Right atrium auricular region (tissue), 2 donors: ENCODE results near the gene NR2F1. TPM values are rescaled to one million over a fixed set of nuclear protein-coding genes. Genes with fewer than 3 reads are reported as not detected.

Source experiments
- DNase-seq: peaks from one replicate; pipeline ENCODE4 v3.0.0-alpha.2; 2019; ENCODE audit warnings: low spot score
- H3K27ac ChIP-seq, 2 donors: fragments of 200-600 bp; sonication (generic); 1 replicate in 1 of 2; 2 replicates in 1 of 2; pipeline ENCODE4 v1.5.1; 2016 to 2019
- H3K27me3 ChIP-seq, 2 donors: fragments of 200-600 bp; sonication (generic); one replicate each; pipeline versions ENCODE4 v1.5.1 to v1.6.0; 2017 to 2019
- H3K36me3 ChIP-seq: fragments of 200-600 bp; sonication (generic); one replicate; pipeline ENCODE4 v1.5.1; 2016
- H3K4me1 ChIP-seq, 2 donors: fragments of 200-600 bp; sonication (generic); one replicate each; pipeline versions ENCODE4 v1.5.1 to v1.6.0; 2017 to 2019
- H3K4me3 ChIP-seq, 2 donors: fragments of 200-600 bp; sonication (generic); 1 replicate in 1 of 2; 2 replicates in 1 of 2; pipeline ENCODE4 v1.5.1; 2017 to 2019; ENCODE audit warnings: mild to moderate bottlenecking in 1 of 2, moderate library complexity in 1 of 2
- H3K9me3 ChIP-seq, 2 donors: fragments of 200-600 bp; sonication (generic); one replicate each; pipeline ENCODE4 v1.5.1; 2019
- total RNA-seq, 2 donors: library from RNA; depleted of rRNA; stranded (reverse); fragments of >200 nt; gene quantifications; one replicate each; pipeline ENCODE4 v1.1.0, GENCODE V29; 2016
- TF ChIP-seq, protein P1 (sequence below), 2 donors: fragments of 200-600 bp; sonication (generic); IDR thresholded peaks; one replicate each; pipeline ENCODE4 v1.5.1; 2019; ENCODE audit warnings: antibody characterized with exemption in 2 of 2

Gene NR2F1
- total RNA-seq, 2 donors from 2014 or later = 35.3 to 37.6 TPM

DNA sequence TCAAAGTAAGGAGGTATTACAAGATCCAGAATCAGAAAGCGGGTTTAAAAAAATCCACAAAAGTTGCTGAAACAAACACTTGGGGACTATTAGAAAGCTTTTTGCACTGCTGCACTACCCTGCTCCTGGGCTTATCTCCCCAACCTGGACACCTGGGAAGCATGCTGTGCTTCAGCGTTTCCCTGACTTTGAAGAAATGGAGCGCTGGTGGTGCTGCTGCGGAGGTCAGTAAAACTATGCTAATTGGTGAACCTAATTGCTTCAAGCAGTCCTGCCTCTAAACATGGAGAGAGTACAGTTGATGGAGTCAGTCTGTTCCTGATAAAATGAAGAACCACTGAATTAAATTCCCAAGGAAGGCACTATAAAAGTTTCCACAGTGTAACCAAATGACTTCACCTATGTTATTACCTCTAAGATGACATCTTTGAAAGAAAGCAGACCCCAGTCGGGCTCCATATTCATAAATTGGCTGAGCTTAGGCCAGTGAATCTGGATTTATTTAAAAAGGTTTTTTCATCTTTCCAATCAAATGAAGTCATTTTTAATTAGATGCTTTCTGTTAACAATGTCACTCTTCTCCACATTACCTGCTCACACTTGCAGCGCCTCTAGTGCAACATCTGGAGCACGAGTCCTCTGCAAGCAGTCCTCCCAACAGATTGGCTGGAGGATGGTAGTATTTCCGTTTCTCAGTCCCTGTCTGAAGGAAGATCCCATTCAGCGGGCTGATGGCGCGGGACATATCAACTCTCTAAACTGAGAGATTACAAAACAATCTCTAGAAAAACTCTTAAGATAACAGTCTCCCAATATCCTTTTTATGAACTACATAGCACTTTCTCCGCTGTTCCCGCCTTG lies 13.5 kb upstream of the NR2F1 start:
- TF ChIP-seq, protein P1, sequence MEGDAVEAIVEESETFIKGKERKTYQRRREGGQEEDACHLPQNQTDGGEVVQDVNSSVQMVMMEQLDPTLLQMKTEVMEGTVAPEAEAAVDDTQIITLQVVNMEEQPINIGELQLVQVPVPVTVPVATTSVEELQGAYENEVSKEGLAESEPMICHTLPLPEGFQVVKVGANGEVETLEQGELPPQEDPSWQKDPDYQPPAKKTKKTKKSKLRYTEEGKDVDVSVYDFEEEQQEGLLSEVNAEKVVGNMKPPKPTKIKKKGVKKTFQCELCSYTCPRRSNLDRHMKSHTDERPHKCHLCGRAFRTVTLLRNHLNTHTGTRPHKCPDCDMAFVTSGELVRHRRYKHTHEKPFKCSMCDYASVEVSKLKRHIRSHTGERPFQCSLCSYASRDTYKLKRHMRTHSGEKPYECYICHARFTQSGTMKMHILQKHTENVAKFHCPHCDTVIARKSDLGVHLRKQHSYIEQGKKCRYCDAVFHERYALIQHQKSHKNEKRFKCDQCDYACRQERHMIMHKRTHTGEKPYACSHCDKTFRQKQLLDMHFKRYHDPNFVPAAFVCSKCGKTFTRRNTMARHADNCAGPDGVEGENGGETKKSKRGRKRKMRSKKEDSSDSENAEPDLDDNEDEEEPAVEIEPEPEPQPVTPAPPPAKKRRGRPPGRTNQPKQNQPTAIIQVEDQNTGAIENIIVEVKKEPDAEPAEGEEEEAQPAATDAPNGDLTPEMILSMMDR (IDR thresholded peaks at IDR 0.05) = no peak

GRCh38 chr5:93570294-93571113 lies 12.5 kb upstream of the NR2F1 start:
- TF ChIP-seq, protein P1 (IDR thresholded peaks at IDR 0.05) = no peak
- Histone ChIP-seq H3K4me1 (peaks cover 0 to 13% of the 10 kb centered on the region in 2 donors), H3K27me3 (no peaks in the 10 kb centered on the region), H3K36me3 (no peaks in the 10 kb centered on the region), H3K27ac (no peak overlapping the region), H3K4me3 (peak overlapping the region in 1 of 2 donors; percentile 31), H3K9me3 (no peaks in the 10 kb centered on the region)
- no peak for DNase-seq

More for the DNA sequence above, 13.5 kb upstream of the NR2F1 start:
- Histone ChIP-seq H3K9me3 (no peaks in the 10 kb centered on the region), H3K4me1 (peaks cover 0 to 13% of the 10 kb centered on the region in 2 donors), H3K27me3 (no peaks in the 10 kb centered on the region), H3K36me3 (no peaks in the 10 kb centered on the region), H3K4me3 (no peak overlapping the region), H3K27ac (no peak overlapping the region)
- no peak for DNase-seq

DNA sequence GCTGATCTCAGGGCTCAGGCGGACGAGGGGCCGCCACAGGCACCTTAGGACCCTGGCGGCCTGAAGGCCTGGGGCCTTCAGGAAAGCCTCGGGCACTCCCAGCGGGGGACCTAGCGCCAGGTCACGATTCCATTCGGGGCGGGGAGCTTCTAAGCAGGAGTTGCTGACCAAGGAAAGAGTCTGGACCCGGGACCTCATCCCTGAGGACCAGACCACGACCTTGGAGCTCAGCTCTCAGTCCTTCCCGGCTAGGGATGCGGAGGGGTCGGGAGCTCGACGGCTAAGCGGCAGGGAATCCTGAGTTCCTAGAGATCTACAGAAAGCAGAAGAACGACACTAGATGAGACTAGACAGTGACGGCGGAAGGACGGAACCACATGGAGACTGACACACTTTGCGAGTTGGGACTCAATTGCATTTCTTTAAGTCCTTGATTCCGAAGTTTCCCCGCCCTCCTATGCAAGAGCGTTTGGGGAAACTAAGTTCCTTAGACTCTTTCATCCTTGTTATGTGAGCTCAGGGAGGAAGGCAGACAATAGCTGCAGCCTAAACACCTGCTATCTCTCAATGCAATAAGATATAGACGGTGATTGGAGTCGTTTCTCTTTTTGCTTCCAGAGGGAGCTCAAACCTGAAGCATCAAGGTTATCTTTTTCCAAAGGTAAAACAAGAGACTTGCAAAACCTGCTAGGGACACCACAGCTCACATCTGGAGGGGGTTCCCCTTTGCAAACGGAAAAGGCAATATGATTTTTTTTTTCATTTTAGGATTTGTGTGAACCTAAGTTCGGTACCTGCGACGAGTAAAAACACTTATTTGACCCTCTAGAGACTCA lies 11.7 kb upstream of the NR2F1 start:
- no peaks in the 10 kb centered on the region for H3K27me3 ChIP-seq
- TF ChIP-seq, protein P1 (IDR thresholded peaks at IDR 0.05) = no peak
- no peaks in the 10 kb centered on the region for H3K36me3 ChIP-seq
- H3K4me1 ChIP-seq = peaks cover 0 to 13% of the 10 kb centered on the region in 2 donors
- H3K27ac ChIP-seq = no peak overlapping the region
- no peaks in the 10 kb centered on the region for H3K9me3 ChIP-seq
- DNase-seq = no peak
- peak overlapping the region in 1 of 2 donors; percentile 36 for H3K4me3 ChIP-seq

GRCh38 chr5:93572101-93572607 lies 10.9 kb upstream of the NR2F1 start:
- Histone ChIP-seq H3K9me3 (no peaks in the 10 kb centered on the region), H3K4me1 (peaks cover 0 to 13% of the 10 kb centered on the region in 2 donors), H3K36me3 (no peaks in the 10 kb centered on the region), H3K4me3 (peak overlapping the region; percentile 20 to 36), H3K27ac (peak overlapping the region; percentile 2 to 32), H3K27me3 (no peaks in the 10 kb centered on the region)
- no peak for DNase-seq
- TF ChIP-seq, protein P1 (IDR thresholded peaks at IDR 0.05) = no peak
